Jurkat, Clone E6-1 (cell line): ENCODE results near the gene TBC1D2.

Experiments used
- DNase-seq: peaks from one replicate; pipeline ENCODE4 v3.0.0-alpha.2; 2011; ENCODE audit warnings: low read depth, low spot score
- H3K4me3 ChIP-seq: 2 replicates; pipeline ENCODE4 v1.5.1; 2011; ENCODE audit warnings: mild to moderate bottlenecking, low read length, control low read depth, moderate library complexity

The TBC1D2 gene

DNA sequence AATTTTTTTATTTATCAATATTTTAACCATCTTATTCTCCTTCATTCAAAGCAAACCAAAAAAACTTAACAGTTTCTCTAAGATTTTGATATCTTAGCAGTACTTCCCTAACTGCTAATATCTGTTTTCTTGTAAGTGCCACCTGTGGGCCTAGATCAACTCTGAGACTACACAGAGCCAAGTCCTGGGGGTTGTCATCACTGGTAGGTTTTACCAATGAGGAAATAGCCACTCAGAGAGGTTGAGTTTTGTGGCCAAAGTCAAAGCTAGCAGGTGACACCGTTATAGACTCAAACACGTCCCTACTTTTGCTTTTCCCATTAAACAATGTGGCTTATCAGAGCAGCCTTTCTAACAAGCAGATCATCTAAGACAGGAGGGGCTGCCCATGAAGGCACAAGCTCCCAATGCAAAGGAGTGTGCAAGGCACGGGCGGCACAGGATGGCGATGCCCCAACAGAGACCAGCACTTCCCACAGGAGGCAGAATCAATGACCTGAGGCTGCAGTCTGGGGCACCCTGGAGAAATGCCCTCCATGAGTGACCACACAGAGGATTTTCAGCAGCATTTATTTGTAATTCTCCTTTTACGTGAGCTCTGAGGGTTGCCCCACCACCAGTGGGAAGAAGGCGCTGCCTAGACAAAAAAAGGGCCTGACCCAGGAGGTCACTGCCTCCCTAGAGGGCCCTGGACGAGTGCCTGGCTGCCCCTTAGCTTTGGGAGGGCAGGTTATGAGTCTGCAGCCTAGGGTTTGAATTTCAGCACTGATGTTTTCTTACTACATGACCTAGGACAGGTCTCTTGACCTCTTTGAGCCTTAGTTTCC lies 7.4 kb downstream of the TBC1D2 start:
- H3K4me3 ChIP-seq, result no peak overlapping the region
- no peak for DNase-seq

DNA sequence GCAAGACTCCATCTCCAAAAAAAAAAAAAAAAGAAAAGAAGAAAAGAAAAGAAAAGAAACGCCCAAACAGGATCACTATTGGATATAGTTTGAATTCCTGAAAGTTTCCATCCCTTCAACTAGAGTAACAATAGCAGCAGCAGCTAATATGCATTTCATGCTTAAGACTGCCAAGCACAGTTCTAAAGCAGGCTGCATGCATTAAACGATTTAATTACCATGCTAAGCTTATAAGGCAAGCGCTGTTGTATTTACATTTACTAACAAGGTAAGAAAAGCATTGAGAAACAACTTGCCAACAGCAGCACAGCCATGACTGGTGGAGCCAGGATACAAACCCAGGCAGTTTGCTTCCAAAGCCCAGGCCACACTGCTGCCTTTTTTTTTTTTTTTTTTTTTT lies 13.0 kb downstream of the TBC1D2 start:
- DNase-seq, result no peak
- H3K4me3 ChIP-seq, result no peak overlapping the region

DNA sequence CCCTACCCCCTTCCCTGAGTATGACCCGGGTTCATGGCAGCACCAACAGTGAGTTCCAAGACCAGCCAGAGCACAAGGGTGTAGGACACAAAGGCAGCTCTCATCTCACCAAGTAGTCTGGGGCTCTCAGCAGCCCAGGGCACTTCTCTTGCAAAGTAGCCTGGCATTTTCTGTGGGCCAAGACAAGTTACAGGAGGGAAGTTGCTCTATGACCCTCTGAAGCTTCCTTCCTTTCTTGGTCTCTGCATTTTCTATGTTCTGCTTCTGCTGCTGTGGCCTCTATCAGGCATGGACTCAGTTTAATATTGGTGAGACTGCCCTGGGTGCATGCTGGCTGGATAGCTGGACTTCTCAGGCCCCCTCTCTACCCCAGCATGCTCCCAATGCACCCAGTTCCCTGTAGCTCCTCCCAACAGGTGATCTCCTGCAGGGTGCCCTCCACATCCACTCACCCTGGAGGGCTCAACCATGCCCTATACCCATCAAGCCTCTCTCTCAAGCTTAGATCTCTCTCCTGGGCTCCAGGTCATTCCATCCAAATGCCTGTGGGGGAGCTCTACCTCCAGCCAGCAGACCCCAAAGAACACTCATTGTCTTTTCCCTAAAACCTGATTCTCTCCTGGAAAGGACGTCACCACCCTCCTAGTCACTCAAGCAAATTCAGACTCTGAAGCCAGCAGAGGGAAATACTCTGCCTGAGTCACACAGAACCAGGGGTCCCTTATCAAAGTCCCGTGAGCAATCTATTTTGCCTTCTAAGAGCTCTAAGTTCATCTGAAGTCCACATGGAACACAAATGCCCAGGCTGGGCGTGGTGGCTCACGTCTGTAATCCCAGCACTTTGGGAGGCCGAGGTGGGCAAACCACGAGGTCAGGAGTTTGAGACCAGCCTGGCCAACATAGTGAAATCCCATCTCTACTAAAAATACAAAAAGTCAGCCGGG lies 13.8 kb downstream of the TBC1D2 start:
- DNase-seq, result no peak

DNA sequence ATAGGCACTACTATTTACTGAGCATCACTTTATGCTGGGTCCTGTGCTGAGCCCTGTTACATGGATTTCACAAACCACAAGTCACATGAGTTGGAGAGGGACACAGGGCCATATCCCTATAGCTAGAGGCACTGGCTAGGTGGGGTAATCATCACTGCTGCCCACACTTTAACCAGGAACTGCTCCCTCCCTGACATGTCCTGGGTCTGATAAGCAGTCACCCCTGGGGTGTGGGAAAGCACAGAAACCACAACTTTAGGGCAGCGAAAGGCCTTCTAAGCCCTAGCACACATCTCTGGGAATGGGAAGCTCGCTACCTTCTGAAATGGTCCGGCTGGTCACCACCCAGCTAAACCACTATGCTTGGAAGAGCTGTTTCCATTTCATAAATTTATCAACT lies 15.0 kb downstream of the TBC1D2 start:
- no peak overlapping the region for H3K4me3 ChIP-seq
- DNase-seq, result no peak

More for the DNA sequence above, 13.8 kb downstream of the TBC1D2 start:
- H3K4me3 ChIP-seq, result no peak overlapping the region

DNA sequence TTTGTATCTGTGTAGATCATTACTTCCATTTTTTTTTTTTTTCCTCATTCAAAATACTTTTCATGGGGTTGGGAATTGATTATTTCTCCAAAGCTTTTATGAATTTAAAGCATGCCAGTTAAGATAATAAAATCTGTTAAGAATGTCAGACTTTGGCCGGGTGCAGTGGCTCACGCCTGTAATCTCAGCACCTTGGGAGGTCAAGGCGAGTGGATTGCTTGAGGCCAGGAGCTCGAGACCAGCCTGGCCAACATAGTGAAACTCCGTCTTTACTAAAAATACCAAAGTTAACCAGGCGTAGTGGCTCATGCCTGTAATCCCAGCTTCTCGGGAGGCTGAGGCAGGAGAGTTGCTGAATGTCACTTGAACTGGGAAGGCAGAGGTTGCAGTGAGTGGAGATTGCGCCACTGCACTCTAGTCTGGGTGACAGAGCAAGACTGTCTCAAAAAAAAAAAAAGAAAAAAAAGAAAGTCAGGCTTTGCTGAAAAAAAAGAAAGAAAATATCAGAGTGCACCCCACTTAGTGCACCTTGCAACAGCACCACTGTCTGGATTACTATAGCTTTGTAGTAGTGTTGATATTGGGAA lies 18.5 kb downstream of the TBC1D2 start:
- H3K4me3 ChIP-seq, result no peak overlapping the region
- no peak for DNase-seq

DNA sequence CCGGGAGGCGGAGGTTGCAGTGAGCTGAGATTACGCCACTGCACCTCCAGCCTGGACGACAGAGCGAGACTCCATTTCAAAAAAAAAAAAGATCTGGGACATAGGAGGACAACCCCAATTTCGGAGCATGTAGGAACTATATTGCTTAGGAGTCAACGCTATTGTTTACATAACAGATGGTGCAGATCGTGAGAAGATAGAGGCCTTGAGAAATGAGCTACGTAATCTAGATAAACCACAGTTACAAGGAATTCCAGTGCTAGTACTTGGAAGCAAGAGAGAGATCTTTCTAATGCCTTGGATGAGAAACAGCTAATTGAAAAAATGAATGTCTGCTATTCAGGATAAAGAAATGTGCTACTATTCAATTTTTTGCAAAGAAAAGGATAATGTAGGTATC lies 20.3 kb downstream of the TBC1D2 start:
- no peak for DNase-seq
- H3K4me3 ChIP-seq, result no peak overlapping the region

DNA sequence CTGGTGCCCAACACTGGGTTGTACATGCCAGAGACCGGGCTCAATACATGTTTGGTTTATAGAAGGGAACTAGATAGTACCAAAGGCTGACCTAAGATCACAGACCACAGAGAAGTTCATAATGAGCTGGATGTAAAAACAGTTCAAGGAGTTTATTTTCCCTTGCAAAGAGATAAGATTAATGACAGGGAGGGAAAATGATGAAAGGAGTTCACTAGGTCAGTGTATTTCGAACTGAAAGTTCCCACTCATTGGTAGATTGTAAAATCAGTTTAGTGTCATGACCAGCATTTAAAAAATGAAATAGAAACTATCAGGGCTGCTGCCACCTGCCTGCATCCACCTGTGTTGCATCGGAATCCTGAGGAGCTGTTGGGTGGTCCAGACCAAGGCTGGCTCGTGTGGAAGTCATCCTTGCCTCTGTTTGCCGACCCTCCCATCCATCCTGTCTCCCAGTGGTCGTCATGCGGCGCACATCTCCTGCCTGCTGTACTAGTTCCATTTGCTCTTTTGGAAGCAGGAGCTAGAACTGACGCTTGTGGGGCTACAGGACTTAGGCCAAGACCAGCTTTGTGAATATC lies 21.1 kb downstream of the TBC1D2 start:
- no peak for DNase-seq

DNA sequence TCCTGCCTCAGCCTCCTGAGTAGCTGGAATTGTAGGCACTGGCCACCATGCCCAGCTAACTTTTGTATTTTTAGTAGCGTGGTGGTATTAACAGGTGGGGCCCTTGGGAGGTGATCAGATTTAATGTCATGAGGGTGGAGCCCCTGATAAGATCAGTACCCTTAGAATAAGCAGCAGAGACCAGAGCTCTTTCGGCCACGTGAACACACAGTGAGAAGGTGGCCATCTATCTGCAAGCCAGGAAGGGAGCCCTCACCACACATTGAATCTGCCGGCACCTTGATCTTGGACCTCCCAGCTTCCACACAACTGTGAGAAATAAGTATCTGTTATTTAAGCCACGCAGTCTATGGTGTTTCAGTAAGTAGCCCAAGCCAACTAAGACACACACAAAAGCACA lies 22.5 kb downstream of the TBC1D2 start:
- no peak overlapping the region for H3K4me3 ChIP-seq
- no peak for DNase-seq

More for the DNA sequence above, 21.1 kb downstream of the TBC1D2 start:
- H3K4me3 ChIP-seq, result no peak overlapping the region

DNA sequence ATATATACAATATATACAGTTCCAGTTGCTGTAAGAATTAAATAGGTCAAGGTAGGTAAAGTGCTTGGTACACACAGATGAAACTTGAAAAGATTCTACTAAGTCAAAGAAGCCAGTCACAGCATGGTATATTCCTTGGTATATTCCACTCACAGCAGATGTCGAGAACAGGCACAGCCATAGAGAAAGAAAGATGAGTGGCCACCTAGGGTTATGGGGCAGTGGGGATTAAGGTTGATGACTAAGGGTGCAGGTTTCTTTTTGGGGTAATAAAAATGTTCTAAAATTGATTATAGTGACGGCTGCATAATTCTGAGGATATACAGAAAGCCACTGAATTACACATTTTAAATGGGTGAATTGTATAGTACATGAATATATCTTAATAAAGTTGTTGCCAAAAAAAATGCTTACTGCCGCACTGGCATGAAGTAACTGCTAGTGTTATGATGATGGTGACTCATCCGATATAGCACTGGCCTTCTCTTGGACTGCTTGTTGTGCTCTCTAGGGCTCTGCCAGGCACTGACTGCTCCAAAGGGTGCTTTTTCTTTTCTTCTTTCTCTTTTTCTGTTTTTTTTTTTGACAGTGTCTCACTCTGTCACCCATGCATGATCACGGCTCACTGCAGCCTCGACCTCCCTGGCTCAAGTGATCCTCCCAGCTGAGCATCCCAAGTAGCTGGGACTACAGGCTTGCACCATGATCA lies 23.5 kb downstream of the TBC1D2 start:
- no peak overlapping the region for H3K4me3 ChIP-seq
- no peak for DNase-seq

DNA sequence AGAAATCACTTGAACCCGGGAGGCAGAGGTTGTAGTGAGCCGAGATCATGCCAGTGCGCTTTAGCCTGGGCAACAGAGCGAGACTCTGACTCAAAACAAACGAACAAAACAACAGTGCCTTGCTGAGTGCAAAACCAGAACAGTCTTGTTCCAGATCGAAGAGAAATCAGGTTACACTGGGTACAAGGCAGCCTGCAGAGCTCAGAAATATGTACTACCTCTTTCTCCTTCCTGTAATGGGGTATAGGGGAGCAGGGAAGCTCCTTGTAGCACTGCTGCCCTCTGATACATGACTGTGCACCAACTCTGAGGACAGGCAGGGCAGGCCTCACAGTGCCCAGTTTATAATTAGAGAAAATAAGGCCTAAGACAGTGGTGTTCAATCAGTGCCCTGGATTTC lies 24.7 kb downstream of the TBC1D2 start:
- DNase-seq, result no peak
- no peak overlapping the region for H3K4me3 ChIP-seq

DNA sequence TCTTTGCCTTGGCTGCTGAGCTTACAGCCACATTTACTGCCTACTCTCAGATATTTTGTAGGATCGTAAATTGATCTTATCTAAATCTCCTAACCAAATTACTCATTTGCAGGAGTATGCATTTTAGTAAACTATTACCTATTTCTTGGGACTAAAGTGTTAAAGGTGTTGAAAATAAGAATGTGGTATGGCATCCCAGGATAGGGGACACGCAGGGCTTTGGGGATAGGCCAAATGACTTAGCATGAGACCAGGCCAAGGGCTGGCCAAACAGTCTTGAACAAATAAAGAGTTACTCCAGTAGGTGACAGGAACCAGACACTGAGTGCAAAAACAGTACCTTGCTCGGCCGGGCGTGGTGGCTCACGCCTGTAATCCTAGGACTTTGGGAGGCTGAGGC lies 25.1 kb downstream of the TBC1D2 start:
- no peak for DNase-seq
- no peak overlapping the region for H3K4me3 ChIP-seq

DNA sequence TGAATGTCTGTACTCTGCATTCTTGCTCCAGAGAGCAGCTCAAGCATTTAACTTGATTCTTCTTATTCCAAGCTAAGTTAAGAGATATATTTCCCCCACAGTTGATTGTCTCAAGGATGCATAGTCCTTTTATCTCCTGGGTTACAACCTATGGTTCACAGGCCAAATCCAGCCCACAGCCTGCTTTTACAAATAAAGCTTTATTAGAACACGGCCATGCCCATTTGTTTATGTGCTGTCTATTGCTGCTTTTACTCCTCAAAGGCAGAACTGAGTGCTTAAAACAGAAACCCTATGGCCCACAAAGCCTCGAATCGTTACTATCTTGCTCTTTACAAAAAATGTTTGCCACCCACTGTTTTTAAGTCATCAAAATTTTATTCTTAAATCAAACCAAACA lies 25.8 kb downstream of the TBC1D2 start:
- H3K4me3 ChIP-seq, result no peak overlapping the region
- no peak for DNase-seq

DNA sequence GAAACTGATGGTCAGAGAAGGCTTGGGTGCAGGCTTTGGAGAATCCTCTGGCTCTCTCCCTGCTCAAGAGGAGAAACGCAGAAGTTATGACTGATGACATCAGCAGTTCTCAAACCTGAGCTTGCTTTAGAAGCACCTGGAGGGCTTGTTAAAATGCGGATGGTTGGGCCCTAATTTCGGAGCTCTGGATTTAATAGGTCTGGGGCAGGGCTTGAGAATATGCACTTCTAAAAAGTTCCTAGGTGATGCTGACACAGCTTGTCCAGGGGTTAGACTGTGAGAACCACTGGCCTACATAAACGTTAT lies 26.4 kb downstream of the TBC1D2 start:
- H3K4me3 ChIP-seq, result no peak overlapping the region
- DNase-seq, result no peak

DNA sequence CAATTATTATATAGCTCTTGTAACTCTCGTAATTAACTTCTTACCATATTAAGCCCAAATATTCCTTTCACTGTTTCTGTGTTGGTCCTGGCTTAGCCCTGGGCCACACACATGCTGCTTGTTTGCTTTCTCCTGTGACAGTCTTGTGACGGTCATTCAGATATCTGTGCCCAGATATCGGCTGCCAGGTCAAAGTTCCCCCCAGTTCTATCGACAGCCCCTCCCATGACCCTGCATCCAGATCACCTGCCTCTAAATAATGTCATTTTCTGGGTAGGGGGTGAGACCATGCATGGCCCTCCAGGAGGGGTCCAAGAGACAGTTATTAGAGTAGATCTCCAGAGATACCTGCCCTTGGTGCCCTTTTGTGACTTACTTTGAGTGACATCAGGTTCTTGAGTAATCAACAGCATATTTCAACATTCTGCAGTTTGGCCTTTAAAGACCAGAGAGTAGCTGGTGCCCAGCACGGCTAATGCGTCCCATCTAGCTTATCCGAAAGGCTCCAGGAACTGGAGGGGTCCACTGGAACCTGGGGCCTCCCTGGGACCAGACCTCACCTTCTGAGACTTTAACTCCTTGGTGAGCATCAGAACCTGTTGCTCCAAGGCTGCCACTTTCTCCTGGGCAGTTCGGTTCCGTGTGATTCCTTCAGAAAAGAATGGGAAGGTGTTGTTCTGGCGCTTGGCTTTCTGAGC lies 26.9 kb downstream of the TBC1D2 start:
- no peak overlapping the region for H3K4me3 ChIP-seq

DNA sequence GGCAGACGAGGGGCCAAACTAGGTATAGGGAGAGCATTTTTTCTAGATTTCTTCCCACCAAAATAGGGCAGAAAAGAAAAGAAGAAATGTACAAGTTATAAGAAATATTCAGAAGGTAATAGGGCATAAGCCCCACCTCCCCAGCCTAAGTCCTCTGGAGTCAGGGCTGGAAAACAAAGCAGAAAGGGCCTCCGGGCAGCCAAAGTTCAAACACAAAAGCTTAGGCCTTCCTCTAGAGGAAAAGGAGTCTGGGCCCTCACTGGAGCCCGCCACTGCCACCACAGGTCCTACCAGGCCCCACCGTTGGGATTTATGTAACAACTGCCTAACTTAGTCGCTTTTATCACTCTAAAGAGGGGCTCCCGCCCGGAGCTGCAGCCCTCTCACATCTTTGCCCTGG lies 27.6 kb downstream of the TBC1D2 start:
- H3K4me3 ChIP-seq, result no peak overlapping the region
- no peak for DNase-seq

More for the DNA sequence above, 26.9 kb downstream of the TBC1D2 start:
- no peak for DNase-seq

DNA sequence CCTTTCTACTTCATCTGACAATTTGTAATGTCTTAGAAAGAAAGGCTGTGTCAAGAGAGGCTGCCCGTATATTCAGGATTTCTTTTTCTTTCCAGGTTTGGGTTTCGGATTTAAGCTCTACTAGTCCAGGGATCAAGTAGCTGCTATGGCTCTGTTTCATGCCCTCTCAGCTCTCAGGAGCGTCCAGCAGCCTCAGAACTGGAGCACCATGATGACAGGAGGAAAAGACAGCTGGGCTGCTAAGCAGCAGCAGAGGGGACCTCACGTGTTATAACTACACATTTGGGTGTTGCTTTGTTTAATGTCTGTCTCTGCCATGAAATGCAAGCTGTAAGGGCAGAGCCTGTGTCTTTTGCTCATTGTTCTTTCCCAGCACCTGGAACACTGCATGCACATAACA lies 28.5 kb downstream of the TBC1D2 start:
- no peak overlapping the region for H3K4me3 ChIP-seq
- DNase-seq, result no peak

DNA sequence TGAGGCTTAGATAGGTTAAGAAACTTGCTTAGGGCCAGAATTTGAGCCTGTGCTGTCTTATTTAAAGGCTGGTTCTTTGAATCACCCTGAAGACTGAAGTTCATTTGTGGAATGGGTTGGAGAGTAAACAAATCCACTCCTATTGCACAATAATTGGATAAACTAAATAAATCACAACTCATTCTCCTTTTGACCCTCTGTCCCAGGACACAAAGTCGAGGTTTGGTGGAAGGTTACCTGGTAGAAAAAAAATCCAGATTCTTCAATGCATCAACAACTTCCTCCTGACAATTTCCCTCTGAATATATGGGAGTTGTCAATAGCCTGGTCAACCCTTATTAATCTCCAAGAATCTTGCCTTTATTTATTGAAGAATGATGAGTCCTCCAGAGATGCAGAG lies 28.9 kb downstream of the TBC1D2 start:
- H3K4me3 ChIP-seq, result no peak overlapping the region
- no peak for DNase-seq

DNA sequence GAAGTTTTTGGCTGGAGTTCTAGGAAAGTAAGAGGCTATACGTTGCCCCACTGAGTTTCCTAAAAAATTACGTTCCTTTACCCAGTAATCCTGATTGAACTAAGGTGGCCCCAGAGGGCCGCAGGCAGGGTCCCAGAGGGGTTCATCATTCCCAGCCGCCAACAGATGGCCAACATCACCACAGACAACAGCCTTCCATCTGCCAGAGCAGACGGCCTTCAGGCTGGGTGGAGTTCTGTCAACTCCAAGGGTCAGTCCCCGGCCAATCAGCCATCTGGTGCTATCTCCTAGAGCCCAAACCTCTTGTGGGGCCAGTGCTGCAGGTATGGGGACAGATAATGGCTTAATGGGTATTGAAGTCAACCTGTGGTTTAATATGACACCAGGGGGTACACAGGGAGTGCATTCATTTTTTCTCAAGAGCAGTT lies 30.4 kb downstream of the TBC1D2 start:
- H3K4me3 ChIP-seq, result no peak overlapping the region
- no peak for DNase-seq
